ENCODE data around the gene EPN2.

EPN2 gene

GRCh38 chr17:19331134-19331533, 94.0 kb downstream of the EPN2 start:
- no peak for DNase-seq (ENCODE audit: low spot score)

GRCh38 chr17:19331543-19332245, 94.5 kb downstream of the EPN2 start:
- DNase-seq (ENCODE audit: low spot score) = no peak

DNA sequence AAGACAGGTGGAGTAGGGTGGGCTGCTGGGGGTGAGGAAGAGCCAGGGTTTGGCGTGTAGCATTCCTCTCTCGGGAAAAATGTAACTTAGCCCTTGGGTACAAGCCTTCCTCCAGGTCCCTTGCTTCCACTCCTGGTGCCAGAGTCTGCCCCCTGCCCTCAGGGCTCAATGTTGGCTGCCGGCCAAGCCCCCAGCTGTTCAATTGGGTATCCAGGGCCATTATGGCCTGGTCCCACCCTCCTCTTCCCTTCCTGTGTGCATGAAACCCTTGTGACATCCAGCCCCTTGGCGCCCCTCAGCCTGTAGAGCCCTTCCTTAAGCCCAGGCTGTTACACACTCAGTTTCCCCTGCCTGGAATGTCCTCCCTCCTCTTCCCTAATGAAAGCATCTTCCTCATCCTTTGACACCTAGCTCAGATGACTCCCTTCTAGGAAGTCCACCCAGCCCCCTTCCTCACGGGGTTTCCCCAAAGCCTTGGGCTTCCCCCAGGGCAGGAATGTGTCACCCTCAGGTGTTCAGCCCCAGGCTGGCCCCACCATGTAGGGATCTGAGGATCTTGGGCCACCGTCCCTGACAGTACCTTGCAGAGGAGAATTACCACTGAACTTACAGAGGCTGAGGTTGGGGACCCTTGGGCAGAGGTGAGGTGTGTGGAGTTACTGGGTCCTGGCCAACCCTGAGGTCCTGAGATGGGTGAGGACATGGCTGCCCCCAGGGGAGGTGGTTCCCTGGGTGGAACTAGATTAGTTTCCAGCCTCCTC, 95.4 kb downstream of the EPN2 start:
- no peak for DNase-seq (ENCODE audit: low spot score)

DNA sequence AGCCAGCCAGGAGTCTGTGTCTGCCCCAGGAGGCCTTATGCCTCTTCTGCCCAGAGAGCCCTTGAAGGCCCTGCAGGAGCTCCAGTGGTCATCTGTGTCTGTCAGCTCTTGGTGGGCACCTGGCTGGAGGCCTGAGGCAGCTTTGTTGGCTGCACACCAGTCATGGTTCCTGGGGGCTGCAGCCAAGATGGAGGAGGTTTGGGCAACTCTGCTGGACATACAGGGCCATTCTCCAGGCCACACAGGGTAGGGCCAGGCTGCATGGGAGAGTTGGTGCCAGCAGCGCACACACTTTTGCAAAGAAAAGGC, 95.9 kb downstream of the EPN2 start:
- DNase-seq (ENCODE audit: low spot score) = no peak

DNA sequence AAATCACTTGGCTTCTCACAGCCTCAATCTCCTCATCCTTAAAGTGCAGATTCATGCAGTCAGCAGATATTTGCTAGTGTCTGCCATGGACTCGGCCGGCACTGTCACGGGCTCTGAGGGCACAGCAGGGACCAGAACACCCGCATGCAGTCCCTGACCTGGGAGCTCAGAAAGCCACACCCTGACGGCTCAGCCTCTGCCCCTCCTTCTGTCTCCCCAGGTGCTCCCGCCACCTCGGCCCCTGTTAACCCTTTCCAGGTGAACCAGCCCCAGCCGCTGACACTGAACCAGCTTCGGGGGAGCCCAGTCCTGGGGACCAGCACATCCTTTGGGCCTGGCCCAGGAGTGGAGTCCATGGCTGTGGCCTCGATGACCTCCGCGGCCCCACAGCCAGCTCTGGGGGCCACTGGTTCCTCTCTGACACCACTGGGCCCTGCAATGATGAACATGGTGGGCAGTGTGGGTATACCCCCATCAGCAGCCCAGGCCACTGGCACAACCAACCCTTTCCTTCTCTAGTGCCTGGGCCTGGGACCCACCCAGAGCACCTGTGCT, 96.6 kb downstream of the EPN2 start:
- DNase-seq (ENCODE audit: low spot score) = no peak

DNA sequence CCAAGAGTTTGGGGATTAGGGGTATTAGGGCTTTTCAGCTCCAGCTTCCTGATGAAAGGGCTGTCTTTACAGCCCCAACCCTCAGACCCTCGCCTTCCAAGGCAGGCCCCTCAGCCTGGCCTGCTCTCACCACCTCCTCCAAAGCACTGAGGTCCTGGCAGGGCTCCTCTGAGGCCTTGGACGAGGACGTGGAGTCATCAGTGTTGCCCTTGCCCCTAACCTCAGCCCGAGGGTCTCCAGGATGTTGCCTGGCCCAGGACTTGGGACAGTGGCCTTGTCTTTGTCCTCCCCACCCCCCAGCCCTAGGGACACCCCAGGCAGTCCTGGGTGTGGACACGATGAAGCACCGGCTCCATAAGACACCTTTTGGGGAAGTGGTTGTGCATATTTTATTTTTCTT, 97.2 kb downstream of the EPN2 start:
- no peak for DNase-seq (ENCODE audit: low spot score)

DNA sequence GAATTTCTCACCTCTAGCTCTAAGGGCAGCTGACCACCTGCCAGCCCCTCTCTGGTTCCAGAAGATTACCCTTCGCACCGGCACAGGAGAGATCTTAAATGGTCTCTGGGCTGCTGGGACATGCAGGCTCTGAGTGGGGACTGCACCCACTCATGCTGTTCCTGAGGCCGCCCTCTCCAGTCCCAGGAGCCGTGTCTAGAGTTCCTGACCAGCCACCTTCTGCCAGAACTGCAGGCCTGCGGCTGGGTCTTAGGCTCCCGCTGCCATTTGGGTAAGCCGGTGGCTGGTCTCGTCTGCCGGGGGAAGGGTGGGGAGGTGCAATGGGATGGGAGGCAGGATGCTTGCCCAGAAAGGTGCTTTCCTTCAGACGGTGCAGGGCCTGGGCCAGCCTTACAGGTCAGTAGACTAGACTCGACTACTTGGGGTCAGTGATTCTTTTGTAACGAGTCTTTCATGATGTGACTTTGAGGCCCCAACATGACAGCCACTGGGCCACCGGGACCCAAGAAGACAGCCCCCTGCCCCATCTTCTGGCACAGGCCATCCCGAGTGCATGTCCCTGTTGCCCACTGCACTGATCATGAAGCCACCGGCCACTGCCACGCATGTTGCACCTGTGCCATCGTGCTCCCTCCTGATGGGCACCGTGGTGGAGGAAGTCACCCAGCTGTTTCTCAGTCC, 98.9 kb downstream of the EPN2 start:
- DNase-seq (ENCODE audit: low spot score) = no peak

DNA sequence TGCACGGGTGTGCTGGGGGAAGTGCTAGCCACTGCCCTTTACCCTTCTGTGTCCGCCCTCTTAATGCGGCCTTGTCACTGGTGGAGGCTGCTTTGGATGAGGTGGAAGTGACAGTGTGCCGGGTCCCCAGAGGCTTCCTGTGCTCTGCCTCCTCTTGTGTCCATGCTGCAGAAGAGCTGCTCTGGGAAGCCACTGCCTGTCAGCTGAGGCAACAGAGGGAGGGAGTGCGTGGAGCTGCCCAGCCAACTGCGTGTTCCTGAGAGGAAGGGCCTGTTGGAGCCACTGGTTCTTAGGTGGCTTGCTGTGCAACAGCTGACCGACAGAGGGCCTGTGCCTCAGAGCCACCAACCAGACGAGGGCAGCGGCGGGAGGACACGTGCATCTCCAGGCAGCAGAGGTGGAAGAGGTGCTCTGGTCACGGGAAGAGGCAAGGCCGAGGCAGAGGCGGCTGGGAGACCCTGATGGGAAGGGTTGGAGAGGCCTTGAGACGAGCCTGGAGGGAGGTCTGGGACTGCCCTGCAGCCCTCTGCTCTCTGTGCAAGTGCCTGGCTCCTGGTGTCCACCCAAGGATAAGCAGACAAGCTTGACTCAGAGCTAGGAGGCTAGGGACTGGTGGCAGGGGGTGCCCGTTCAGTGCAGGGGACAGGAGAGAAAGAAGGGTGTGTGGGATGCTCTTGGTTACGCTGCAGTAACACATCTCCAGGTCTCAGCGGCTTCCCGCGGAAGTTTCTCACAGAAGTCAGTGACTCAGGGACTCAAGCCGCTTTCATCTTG, 100.0 kb downstream of the EPN2 start:
- DNase-seq (ENCODE audit: low spot score) = no peak

GRCh38 chr17:19337712-19338023, 100.5 kb downstream of the EPN2 start:
- DNase-seq (ENCODE audit: low spot score) = no peak

DNA sequence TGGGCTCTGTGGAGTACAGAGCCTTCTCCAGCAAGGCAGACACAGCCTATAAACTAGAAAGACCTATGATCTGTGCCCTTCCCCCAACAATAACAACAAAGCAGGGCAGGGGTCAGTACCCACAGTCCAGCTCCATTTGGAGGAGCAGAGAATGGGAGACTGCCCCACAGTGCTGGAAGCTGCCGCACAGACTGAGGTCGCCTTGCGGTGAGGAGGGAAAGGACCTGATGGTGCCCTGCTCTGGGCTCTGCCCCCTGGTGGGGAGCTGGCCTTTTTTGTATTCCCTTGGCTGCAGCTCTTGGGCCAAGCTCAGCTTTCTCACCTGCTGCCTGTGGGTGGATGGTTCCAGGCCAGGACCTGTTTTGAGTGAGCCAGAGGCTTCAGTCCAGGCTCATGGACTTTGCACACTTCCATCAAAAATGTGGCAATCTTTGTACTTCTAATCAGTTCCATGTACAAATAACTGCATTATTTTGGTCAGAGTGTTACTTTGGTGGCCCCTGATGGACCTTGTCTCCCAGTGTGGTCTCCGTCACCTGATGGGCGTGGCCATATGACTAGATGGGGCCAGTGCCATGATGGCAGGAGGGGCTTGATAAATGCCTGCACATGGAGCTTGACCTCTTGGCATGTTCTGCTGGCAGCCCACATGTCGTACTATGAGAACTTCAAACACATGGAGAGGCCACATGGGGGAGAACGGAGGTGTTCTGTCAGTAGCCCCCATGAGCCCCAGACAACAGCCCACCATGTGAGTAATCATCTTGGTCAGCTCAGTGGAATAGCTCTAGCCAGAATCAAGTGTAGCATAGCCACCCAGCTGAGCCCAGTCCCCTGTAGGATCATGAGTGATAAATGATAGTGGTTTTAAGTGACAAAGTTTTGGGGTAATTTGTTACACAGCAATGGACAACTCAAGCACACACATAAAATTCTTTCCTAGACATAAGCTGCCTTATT, 101.1 kb downstream of the EPN2 start:
- DNase-seq (ENCODE audit: low spot score) = peak; percentile 84

DNA sequence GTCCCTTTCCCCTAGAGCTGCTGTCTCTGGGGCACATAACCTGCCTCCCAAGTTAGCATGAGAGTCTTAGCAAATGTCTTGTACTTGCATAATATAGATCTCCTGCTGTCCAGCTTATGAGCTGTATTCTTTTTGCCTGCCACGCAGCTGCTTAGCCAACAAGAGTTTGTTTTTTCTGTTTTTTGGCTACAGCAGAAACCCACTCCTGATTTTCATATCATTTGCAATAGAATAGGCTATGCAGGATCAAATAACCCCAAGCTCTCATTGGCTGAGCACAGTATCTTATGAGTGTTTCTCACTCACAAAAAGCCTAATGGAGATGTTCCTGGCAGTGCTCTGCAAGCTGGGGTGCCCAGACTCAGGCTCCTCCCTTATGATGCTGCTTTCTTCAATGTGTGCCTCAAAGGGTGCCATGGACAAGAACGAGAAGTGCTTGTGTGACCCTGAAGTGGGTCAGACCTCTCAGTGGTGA, 102.2 kb downstream of the EPN2 start:
- DNase-seq (ENCODE audit: low spot score) = no peak

DNA sequence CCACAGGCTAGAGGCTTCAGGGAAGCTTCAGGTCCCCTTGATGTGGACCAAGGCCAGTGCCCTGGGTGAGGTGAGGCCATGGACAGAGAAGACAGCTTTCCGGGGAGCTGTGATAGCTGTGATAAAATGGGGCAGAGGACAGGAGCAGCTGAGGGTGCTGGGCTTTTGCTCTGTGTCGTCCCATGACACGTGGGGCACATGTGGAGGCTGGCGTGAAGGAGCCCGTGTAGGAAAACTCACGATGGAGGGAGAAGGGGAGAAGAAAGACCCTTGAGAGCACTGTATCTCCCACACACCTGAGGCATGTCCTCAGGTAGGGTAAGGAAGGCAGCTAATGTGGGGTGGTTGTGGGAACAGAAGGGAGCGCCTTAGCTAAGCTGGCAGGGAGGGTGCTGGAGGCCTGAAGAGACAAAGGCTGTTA, 104.1 kb downstream of the EPN2 start:
- DNase-seq (ENCODE audit: low spot score) = no peak

DNA sequence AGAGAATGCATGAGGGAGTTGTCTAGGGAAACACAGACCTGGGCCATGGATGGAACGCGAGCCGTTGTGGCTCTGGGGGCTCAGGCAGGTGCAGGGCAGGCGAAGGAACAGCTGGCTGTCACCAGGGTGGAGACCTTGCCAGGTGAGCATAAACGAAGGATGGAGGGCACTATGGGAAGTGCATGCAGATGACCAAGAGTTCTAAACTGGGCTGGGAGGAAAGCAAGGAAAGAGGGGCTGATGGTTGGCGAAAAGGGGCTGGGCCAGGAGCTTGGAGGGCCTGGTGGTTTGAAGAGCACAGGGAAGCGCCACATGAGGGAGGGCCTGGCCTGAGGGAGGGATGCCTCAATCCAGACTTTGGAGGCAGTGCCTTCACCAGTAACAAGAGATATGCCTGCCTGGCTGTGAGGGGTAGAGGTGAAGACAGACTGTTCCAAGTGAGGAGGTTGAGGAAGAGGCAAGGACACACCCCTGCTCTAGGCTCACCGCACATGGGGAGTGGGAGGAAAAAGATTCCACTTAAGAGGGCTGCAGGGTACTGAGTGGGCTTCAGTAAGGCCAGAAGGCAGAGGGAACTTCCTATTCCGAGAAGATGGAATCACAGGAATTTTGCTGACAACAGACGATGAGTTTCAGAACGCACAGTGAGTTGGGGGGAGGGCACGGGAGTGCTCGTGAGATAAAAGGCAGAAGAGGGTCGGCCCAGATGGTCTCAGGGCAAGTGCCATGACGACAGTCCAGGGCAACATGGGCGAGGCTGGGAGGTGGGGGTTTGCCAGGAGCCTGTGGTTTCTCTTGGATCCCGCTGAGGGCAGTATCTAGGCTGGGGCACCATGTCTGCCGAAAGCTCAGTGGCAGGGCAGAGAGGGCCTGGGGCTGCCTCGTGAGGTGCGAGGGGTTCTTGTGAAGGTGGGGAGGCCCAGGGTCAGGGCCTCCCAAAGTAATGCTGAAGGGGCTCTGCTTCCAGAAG, 104.8 kb downstream of the EPN2 start:
- DNase-seq (ENCODE audit: low spot score) = no peak

- DNase-seq (ENCODE audit: low spot score) = no peak
These were observed 105.6 kb downstream of the EPN2 start for GRCh38 chr17:19342611-19343255.

- DNase-seq (ENCODE audit: low spot score) = no peak
These were observed 106.1 kb downstream of the EPN2 start for GRCh38 chr17:19343256-19343630.

DNA sequence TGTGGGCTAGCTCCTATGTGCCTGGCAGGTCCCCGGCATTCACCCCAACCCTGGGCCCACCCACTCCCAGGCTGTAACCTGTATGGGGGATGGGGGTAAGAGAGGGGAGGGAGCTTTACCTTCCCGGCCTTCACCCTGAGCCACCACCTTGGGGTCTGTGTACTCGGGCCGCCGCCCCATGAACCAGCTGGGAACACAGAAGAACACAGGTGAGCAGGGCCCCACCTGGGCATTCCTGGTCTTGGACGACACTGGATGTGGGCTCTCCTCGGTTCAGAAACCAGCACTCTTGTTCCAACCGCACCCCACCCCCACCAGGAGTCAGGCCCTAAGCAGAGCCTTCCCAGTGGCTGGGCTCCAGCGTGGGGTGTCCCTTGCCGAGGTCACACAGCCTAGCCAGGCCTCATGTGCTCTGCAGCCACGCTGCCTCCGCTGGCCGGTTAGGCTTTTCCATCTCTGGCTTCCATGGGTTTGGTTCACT, 106.5 kb downstream of the EPN2 start:
- DNase-seq (ENCODE audit: low spot score) = no peak

DNA sequence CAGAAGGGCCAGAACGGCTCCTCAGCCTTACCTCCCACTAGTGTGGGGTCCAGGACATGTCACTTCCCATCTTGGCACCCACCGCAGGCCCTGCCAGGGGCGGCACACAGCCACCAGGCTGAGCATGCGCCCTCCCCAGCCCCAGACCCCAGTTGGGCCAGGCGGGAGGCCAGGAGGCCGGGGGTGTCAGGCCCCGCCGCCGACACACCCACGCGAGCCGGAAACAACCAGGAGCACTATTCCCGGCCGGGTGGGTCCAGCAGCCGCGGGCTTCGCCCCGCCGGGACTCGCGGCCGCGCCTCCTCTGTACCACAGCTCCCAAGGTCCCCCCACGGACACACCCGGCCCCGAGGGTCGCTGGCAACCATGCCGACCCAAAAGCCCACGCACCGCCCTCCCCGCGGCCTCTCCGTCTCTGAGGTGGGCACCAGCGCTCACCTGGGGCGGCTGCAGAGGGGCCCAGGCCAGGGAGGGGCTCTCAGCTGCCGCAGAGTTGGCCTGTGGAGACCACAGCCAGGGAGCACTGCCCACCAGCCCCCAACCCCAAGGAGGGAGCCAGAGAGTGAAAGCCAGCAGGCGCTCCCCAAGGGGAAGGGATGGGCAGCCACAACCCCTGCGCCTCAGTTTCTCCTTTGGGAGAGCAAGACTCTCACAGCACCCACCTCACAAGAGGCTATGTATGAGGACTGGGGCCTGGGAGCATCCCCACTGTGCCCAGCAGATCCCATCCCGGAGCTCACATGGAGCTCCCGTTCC, 107.3 kb downstream of the EPN2 start:
- DNase-seq (ENCODE audit: low spot score) = no peak

- no peak for DNase-seq (ENCODE audit: low spot score)
These were observed 107.9 kb downstream of the EPN2 start for GRCh38 chr17:19345067-19345460.
